Heart left ventricle (tissue), 16 donors: ENCODE results near the gene IL20RB. TPM values are rescaled to one million over a fixed set of nuclear protein-coding genes. Genes with fewer than 3 reads are reported as not detected.

Experiments
- ATAC-seq, 4 donors: fragments of 200-7000 bp; cut with Tn5 transposase; one replicate each; pipeline ENCODE4 v1.9.1; 2020 to 2022; ENCODE audit warnings: moderate library complexity in 4 of 4, mild to moderate bottlenecking in 3 of 4, moderate number of reproducible peaks in 1 of 4
- DNase-seq, 5 donors: peaks; one replicate each; pipeline ENCODE4 v3.0.0-alpha.2; 2020
- H3K27ac ChIP-seq, 12 donors: fragments of 200-600 bp; sonication (generic) in 4 of 12; one replicate each; pipeline versions ENCODE4 v1.5.0 to v1.8.0; 2016 to 2022; ENCODE audit warnings: mild to moderate bottlenecking in 2 of 12
- H3K27me3 ChIP-seq, 9 donors: fragments of 200-600 bp; sonication (generic) in 2 of 9; one replicate each; pipeline versions ENCODE4 v1.5.1 to v1.8.0; 2016 to 2022; ENCODE audit warnings: mild to moderate bottlenecking in 3 of 9
- H3K36me3 ChIP-seq, 9 donors: fragments of 200-600 bp; sonication (generic) in 2 of 9; one replicate each; pipeline versions ENCODE4 v1.5.0 to v1.8.0; 2018 to 2022; ENCODE audit warnings: mild to moderate bottlenecking in 2 of 9
- H3K4me1 ChIP-seq, 12 donors: fragments of 200-600 bp; sonication (generic) in 4 of 12; one replicate each; pipeline versions ENCODE4 v1.5.0 to v1.8.0; 2016 to 2022; ENCODE audit warnings: mild to moderate bottlenecking in 3 of 12
- H3K4me3 ChIP-seq, 12 donors: fragments of 200-600 bp; sonication (generic) in 4 of 12; one replicate each; pipeline versions ENCODE4 v1.5.0 to v1.8.0; 2017 to 2022; ENCODE audit warnings: mild to moderate bottlenecking in 9 of 12, moderate library complexity in 4 of 12
- H3K9me3 ChIP-seq, 12 donors: fragments of 200-600 bp; sonication (generic) in 4 of 12; one replicate each; pipeline versions ENCODE4 v1.5.0 to v1.8.0; 2016 to 2022; ENCODE audit warnings: mild to moderate bottlenecking in 1 of 12
- CTCF ChIP-seq, 12 donors: fragments of 200-600 bp; sonication (generic) in 4 of 12; IDR thresholded peaks; one replicate each; pipeline versions ENCODE4 v1.5.0 to v1.8.0; 2018 to 2022; ENCODE audit warnings: antibody characterized with exemption in 12 of 12, mild to moderate bottlenecking in 5 of 12
- POLR2A ChIP-seq, 2 donors: fragments of 450-650 bp; IDR thresholded peaks; one replicate each; pipeline ENCODE4 v1.6.1; 2017; ENCODE audit warnings: antibody characterized with exemption in 2 of 2, mild to moderate bottlenecking in 2 of 2, moderate library complexity in 2 of 2
- WGBS, 4 donors: extraction: QIAGEN DNeasy Blood & Tissue Kit in 2 of 4; methylation state at CpG; one replicate each; pipeline versions ENCODE4 v1.1.5 to v1.1.7; 2013 to 2018; 5-methylcytosine and 5-hydroxymethylcytosine counted together
- intact Hi-C, 10 donors: fragments of 100-400 bp; cut with DNase I; formaldehyde crosslinking; loops; one replicate each; pipeline versions ENCODE4 v1.11.1 to v1.14.2; 2022
- polyA plus RNA-seq, 2 donors: library from polyadenylated mRNA; stranded (reverse); fragments of 200-250 nt; gene quantifications; one replicate each; pipeline ENCODE4 v1.2.3, GENCODE V29; 2013
- total RNA-seq, 9 donors: library from RNA; depleted of rRNA in 2 of 9; stranded (reverse); fragments of >200 nt in 2 of 9; fragmentation: NEBNext Ultra II Directional in 3 of 9; extraction: Animal tissue kit (Norgen Biotek cat#: 25700) in 3 of 9; gene quantifications; one replicate each; pipeline versions ENCODE4 v1.1.0 to v1.2.4, GENCODE V29; 2016 to 2023
- donor health status: ischemic (EF 13 %, LVEDD 7.1; RV severe dilation, severe dysfunction).
- donor health status: healthy with polysubstance abuse.
- donor health status: DM: no; HTN: yes; CAD: no.
- donor health status: DM: no; HTN: no; CAD: no.
- donor health status: ischemic (EF 25% LVEDD 6.9; RV normal size, moderate dysfunction).
- donor health status: ischemic (EF 25% LVEDD 5.7; RV mildly dilated, moderate dysfunction).
- donor health status: healthy.
- donor health status: DM: yes; HTN: yes; CAD: no.
- donor health status: ischemic (EF 35%, LVEDD 5.7; RV mildly dilated, moderate dysfunction).
- donor health status: nonischemic (EF 11% LVEDD 7.7; RV severe dilation, severe dysfunction).
- donor health status: DM: yes; HTN: yes; CAD: no.
- donor health status: PGD.
- donor health status: ischemic (EF 29% LVEDD 5.4; RV normal size, mild dysfunction).
- donor health status: nonischemic (EF 23%, LVEDD 6.1; RV moderate dilation, normal function).

The IL20RB gene
- total and polyA plus RNA-seq, 11 donors: 0.14 to 1.1 (median 0.44) TPM

GRCh38 chr3:136920904-136921611 is 36.7 kb upstream of the IL20RB start:
- WGBS, 4 donors: 91 to 96% (median 93%) methylated on average over 4 of the region's 4 CpGs
- Histone ChIP-seq H3K27ac (peak overlapping the region in 1 of 12 donors; percentile 83), H3K9me3 (peaks cover 0 to 7% (median 0%) of the 10 kb centered on the region in 12 donors), H3K4me1 (peaks cover 0 to 67% (median 31%) of the 10 kb centered on the region in 12 donors), H3K36me3 (no peaks in the 10 kb centered on the region), H3K4me3 (no peak overlapping the region), H3K27me3 (no peaks in the 10 kb centered on the region)
- no peak for ATAC-seq
- no peak for TF ChIP-seq CTCF (IDR thresholded peaks at IDR 0.05)
- DNase-seq: no peak
- intact Hi-C loops: loop anchor here in 1 of 10 donors (10.0 kb wide), 1 partner anchor 56 kb away; the partner anchor contains the start of gene NCK1

- Histone ChIP-seq H3K4me1 (peaks cover 0 to 55% (median 12%) of the 10 kb centered on the region in 12 donors), H3K27ac (peak overlapping the region in 2 of 12 donors; percentile 11 to 14), H3K4me3 (no peak overlapping the region), H3K36me3 (peaks cover 0 to 13% (median 0%) of the 10 kb centered on the region in 9 donors), H3K27me3 (no peaks in the 10 kb centered on the region), H3K9me3 (peaks cover 0 to 7% (median 0%) of the 10 kb centered on the region in 12 donors)
- WGBS, 4 donors: 67 to 73% (median 71%) methylated on average over 7 of the region's 7 CpGs
- intact Hi-C loops: loop anchor here in 1 of 10 donors (10.0 kb wide), 1 partner anchor 61 kb away; the partner anchor contains the start of gene NCK1
- no peak for DNase-seq
- TF ChIP-seq POLR2A (IDR thresholded peaks at IDR 0.05): no peak
- TF ChIP-seq CTCF (IDR thresholded peaks at IDR 0.05): no peak
- no peak for ATAC-seq
These were observed 32.2 kb upstream of the IL20RB start for GRCh38 chr3:136925425-136926190.

GRCh38 chr3:136928240-136928639 is 29.5 kb upstream of the IL20RB start:
- H3K4me3 ChIP-seq: no peak overlapping the region
- no peak for ATAC-seq
- peaks cover 0 to 13% (median 0%) of the 10 kb centered on the region in 9 donors for H3K36me3 ChIP-seq
- TF ChIP-seq CTCF (IDR thresholded peaks at IDR 0.05) (no peak), POLR2A (IDR thresholded peaks at IDR 0.05) (no peak)
- peaks cover 0 to 60% (median 18%) of the 10 kb centered on the region in 12 donors for H3K4me1 ChIP-seq
- no peaks in the 10 kb centered on the region for H3K27me3 ChIP-seq
- no peak for DNase-seq
- intact Hi-C loops: loop anchor here in 2 of 10 donors (2.0 to 10.0 kb wide), 2 partner anchors 63 to 109 kb away; partner anchors contain the start of genes NCK1 (in 1 of the 2) and SLC35G2 (in 1 of the 2)
- no peaks in the 10 kb centered on the region for H3K9me3 ChIP-seq
- peak overlapping the region in 7 of 12 donors; percentile 4 to 57 (median 24) for H3K27ac ChIP-seq
